HL-60 (cell line): ENCODE results near the gene SBNO2.

Experiments used
- DNase-seq, 2 experiments: peaks; one replicate each; pipeline ENCODE4 v3.0.0-alpha.2; 2010 to 2020; ENCODE audit warnings: low read depth in 1 of 2, low spot score in 1 of 2
- H3K27ac ChIP-seq: fragments of 250-450 bp; sonication (Bioruptor Pico); replicated peaks from 2 replicates; pipeline ENCODE4 v1.5.1; 2020; ENCODE audit warnings: mild to moderate bottlenecking, moderate library complexity
- H3K27me3 ChIP-seq: fragments of 250-450 bp; sonication (Bioruptor Pico); 2 replicates; pipeline ENCODE4 v1.5.1; 2021; ENCODE audit warnings: mild to moderate bottlenecking, moderate library complexity; ENCODE audit not compliant: insufficient read depth, poor library complexity, severe bottlenecking
- H3K4me3 ChIP-seq: replicated peaks from 2 replicates; pipeline ENCODE4 v1.5.1; 2011; ENCODE audit warnings: mild to moderate bottlenecking, control low read depth, low read length; ENCODE audit not compliant: insufficient read depth
- CTCF ChIP-seq: IDR thresholded peaks from one replicate; pipeline ENCODE4 v1.5.1; 2011; ENCODE audit warnings: low read length, control low read depth, inconsistent platforms; ENCODE audit not compliant: insufficient read depth
- GABPA ChIP-seq: IDR thresholded peaks from 2 replicates; pipeline ENCODE4 v1.6.1; 2012; ENCODE audit warnings: low read depth
- POLR2AphosphoS5 ChIP-seq: IDR thresholded peaks from 2 replicates; pipeline ENCODE4 v1.6.1; 2012; ENCODE audit warnings: low read depth
- REST ChIP-seq: IDR thresholded peaks from 2 replicates; pipeline ENCODE4 v1.6.1; 2012; ENCODE audit warnings: low read depth; ENCODE audit not compliant: insufficient replicate concordance
- SPI1 ChIP-seq: IDR thresholded peaks from 2 replicates; pipeline ENCODE4 v1.6.1; 2012; ENCODE audit warnings: low read depth, mild to moderate bottlenecking, borderline replicate concordance

SBNO2 gene

GRCh38 chr19:1085676-1086442, 88.2 kb downstream of the SBNO2 start:
- DNase-seq: no peak
- TF ChIP-seq REST (no peak), POLR2AphosphoS5 (peak; percentile 31), CTCF (no peak), GABPA (no peak)
- no peak overlapping the region; the same call in 1 of the 2 replicates for H3K27ac ChIP-seq
- H3K27me3 ChIP-seq: no peaks in the 10 kb centered on the region
- no peak overlapping the region for H3K4me3 ChIP-seq

- no peak overlapping the region for H3K4me3 ChIP-seq
- no peaks in the 10 kb centered on the region for H3K27me3 ChIP-seq
- no peak for DNase-seq
- H3K27ac ChIP-seq: no peak overlapping the region
- no peak for TF ChIP-seq REST
- no peak for TF ChIP-seq SPI1
- no peak for TF ChIP-seq CTCF
- TF ChIP-seq POLR2AphosphoS5: peak; percentile 75
- TF ChIP-seq GABPA: no peak
Observed at GRCh38 chr19:1085053-1085658, 88.9 kb downstream of the SBNO2 start.

- no peak overlapping the region for H3K4me3 ChIP-seq
- no peak overlapping the region for H3K27ac ChIP-seq
- TF ChIP-seq SPI1 (no peak), POLR2AphosphoS5 (0 out of 2 replicates have a peak, but pooled peaks have one; percentile 17)
- no peaks in the 10 kb centered on the region for H3K27me3 ChIP-seq
- no peak for DNase-seq
Observed at GRCh38 chr19:1084024-1084868, 89.8 kb downstream of the SBNO2 start.
